ENCODE measurements around the gene MUC5B. TPM values are rescaled to one million over a fixed set of nuclear protein-coding genes. Genes with fewer than 3 reads are reported as not detected.

MUC5B gene
- total and polyA plus RNA-seq, 3 donors from 2014 or later: 0.45 to 0.87 (median 0.50) TPM

- peaks cover 12% of the 10 kb centered on the region for H3K4me1 ChIP-seq
- no peaks in the 10 kb centered on the region for H3K27me3 ChIP-seq
- DNase-seq: no peak
- H3K36me3 ChIP-seq (ENCODE audit: low read depth, missing control alignments): no peaks in the 10 kb centered on the region
- WGBS, 2 donors: 52 to 63% methylated on average over 4 to 7 of the region's 7 CpGs
- H3K4me3 ChIP-seq: no peak overlapping the region
- intact Hi-C loops (cut with DNase I; ENCODE audit: low total_unique reads): no loop called here
- no peaks in the 10 kb centered on the region for H3K9me3 ChIP-seq
- no peak overlapping the region for H3K27ac ChIP-seq
- TF ChIP-seq CTCF (IDR thresholded peaks at IDR 0.05) (no peak), POLR2A (IDR thresholded peaks at IDR 0.05) (no peak)
Observed at GRCh38 chr11:1224111-1224490, 1.2 kb downstream of the MUC5B start.

- no peak for DNase-seq
- H3K4me3 ChIP-seq: no peak overlapping the region
- intact Hi-C loops (cut with DNase I; ENCODE audit: low total_unique reads): no loop called here
- WGBS, 2 donors: 54 to 84% methylated on average over 9 to 27 of the region's 27 CpGs
- H3K9me3 ChIP-seq: no peaks in the 10 kb centered on the region
- H3K36me3 ChIP-seq (ENCODE audit: low read depth, missing control alignments): no peaks in the 10 kb centered on the region
- H3K4me1 ChIP-seq: peaks cover 11% of the 10 kb centered on the region
- no peaks in the 10 kb centered on the region for H3K27me3 ChIP-seq
- H3K27ac ChIP-seq: no peak overlapping the region
- TF ChIP-seq CTCF (IDR thresholded peaks at IDR 0.05) (no peak), POLR2A (IDR thresholded peaks at IDR 0.05) (no peak)
Observed at GRCh38 chr11:1224491-1225385, 1.9 kb downstream of the MUC5B start.

GRCh38 chr11:1225386-1226225 lies 2.7 kb downstream of the MUC5B start:
- WGBS, 2 donors: 88 to 90% methylated on average over 14 to 29 of the region's 29 CpGs
- H3K4me1 ChIP-seq: peaks cover 9% of the 10 kb centered on the region

GRCh38 chr11:1226226-1226985 lies 3.5 kb downstream of the MUC5B start:
- intact Hi-C loops (cut with DNase I; ENCODE audit: low total_unique reads): no loop called here
- no peak overlapping the region for H3K4me3 ChIP-seq
- peaks cover 9% of the 10 kb centered on the region for H3K4me1 ChIP-seq
- no peaks in the 10 kb centered on the region for H3K9me3 ChIP-seq
- TF ChIP-seq POLR2A (IDR thresholded peaks at IDR 0.05) (no peak), CTCF (IDR thresholded peaks at IDR 0.05) (no peak)
- H3K36me3 ChIP-seq (ENCODE audit: low read depth, missing control alignments): no peaks in the 10 kb centered on the region
- H3K27ac ChIP-seq: no peak overlapping the region
- no peaks in the 10 kb centered on the region for H3K27me3 ChIP-seq
- WGBS, 2 donors: 82 to 83% methylated on average over 24 to 33 of the region's 41 CpGs
- no peak for DNase-seq

More at GRCh38 chr11:1225386-1226225, 2.7 kb downstream of the MUC5B start:
- Histone ChIP-seq H3K4me3 (no peak overlapping the region), H3K27ac (no peak overlapping the region), H3K9me3 (no peaks in the 10 kb centered on the region), H3K36me3 (ENCODE audit: low read depth, missing control alignments) (no peaks in the 10 kb centered on the region), H3K27me3 (no peaks in the 10 kb centered on the region)
- TF ChIP-seq CTCF (IDR thresholded peaks at IDR 0.05): no peak
- no peak for TF ChIP-seq POLR2A (IDR thresholded peaks at IDR 0.05)
- intact Hi-C loops (cut with DNase I; ENCODE audit: low total_unique reads): no loop called here
- no peak for DNase-seq

Measured in testis (tissue), 3 donors.